ENCODE results near the gene TOR4A.

Gene TOR4A

DNA sequence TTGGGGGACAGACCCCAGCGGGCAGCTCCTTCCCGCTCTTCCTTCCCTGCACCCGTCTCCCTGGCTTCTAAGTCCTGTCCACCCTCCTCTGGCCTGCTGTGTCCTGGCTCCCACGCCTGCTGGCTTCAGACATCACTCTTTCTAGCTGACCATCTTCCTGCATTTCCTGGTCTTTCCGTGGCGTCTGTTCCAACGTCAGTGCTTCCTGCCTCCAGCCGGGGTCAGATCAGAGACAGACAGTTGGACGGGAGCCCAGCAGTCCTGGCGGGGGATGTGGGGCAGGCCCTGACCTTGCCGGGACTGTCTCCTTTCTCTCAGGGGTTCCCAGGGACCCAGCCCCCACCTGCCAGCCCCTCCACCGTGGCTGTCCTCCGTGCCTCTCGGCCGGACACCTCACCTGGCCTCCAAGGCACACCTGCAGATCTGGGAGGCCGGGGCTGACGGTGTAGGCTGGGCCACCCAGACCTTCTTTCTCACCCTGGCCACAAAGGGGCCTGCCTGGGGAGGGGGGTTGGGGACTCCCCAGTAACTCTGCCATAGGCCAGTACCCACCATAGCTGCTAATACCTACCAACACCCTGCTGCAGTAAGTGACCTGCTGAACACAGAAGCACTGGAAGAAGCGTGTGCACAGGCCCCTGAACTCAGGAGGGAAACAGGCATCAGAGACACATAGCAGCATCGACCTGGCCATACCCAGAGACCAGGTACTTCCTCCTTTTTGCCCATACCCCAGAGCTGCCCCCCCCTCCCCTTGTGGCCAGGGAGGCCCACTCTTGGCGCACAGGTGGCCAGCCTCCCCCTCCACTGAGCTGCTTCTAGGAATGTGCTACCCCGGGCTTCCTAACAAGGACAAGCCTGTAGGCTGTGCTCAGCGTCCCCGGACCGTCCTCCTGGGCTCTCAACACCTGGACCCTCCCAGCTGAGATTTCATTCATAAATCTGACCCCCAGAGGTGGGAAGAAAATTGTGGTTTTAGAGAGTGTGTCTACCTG is 19.4 kb downstream of the TOR4A start:
- no peak for DNase-seq

DNA sequence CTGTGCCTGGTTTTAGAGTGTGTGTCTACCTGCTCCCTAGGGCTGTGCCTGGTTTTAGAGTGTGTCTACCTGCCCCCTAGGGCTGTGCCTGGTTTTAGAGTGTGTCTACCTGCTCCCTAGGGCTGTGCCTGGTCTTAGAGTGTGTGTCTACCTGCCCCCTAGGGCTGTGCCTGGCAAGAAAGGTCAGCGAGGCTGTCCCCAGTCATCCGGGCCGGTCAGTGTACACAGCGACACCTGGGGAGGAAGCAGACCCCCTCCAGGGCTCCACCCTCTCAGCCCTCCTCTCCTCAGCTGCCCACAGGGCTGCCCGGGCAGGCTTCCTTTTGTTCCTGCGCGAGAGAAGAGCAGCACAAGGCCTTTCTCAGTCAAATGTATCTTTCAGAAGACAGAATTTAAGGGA is 20.4 kb downstream of the TOR4A start:
- DNase-seq = no peak

- DNase-seq = no peak
Observed at GRCh38 chr9:137298401-137299202, 21.1 kb downstream of the TOR4A start.

DNA sequence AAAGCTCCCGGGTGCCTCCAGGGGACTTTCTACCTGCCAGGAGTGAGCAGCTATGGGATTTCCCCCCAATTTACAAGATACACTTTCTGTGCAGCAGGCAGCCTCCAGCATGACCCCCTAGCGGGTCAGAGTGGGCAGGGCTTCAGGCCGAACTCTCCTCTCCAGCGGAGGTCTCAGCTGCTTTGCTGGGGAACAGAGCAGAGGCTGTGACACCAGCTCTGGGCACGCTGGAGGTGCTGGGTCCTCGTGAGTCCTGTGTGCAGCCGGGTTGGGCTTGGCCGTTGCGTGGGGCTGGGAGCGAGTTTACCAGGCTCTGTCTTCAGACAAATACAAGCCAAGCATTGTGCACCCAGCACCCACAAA is 21.7 kb downstream of the TOR4A start:
- DNase-seq = no peak

DNA sequence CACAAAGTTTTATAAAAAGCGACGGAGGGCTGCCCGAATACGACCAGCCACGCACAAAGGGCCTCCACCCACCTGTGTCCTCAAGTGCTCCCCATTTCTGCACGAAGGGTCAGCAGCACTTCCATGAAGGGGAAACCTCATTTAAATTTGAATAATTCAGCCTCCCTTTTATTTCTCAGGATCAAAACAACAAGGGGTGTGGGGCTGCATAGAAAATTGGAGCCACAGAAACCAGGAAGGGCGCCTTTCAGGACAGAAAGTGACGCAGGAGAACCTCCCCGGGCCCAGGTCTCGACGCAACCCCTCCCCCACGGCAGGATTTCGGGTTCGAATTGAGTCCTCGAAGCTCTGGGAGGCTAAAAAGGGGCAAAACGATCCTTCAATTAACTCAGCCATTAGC is 22.4 kb downstream of the TOR4A start:
- DNase-seq = no peak

DNA sequence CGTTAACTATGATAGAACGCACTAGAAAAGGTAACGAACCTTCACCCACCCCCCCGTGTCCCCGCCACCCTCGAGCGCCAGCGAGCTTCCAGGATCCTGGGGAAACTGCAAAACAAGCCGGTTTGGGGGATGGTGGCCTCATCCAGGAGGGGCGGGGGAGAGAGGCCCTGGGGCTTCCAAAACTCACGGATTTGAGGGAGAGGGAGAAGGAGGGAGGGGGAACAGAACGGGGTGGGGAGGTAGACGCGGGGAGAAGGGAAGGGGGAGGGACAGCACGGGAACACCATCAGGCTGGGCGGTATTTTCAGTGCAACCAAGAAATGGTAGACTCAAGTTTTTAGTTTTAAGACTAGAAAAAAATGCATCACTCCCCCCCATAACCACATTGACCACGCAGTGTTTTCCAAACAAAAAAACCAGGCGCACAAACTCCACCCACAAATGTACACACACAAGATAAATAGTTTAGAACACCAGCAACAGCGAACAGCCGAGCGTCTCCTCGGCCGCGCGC is 23.1 kb downstream of the TOR4A start:
- no peak for DNase-seq

DNA sequence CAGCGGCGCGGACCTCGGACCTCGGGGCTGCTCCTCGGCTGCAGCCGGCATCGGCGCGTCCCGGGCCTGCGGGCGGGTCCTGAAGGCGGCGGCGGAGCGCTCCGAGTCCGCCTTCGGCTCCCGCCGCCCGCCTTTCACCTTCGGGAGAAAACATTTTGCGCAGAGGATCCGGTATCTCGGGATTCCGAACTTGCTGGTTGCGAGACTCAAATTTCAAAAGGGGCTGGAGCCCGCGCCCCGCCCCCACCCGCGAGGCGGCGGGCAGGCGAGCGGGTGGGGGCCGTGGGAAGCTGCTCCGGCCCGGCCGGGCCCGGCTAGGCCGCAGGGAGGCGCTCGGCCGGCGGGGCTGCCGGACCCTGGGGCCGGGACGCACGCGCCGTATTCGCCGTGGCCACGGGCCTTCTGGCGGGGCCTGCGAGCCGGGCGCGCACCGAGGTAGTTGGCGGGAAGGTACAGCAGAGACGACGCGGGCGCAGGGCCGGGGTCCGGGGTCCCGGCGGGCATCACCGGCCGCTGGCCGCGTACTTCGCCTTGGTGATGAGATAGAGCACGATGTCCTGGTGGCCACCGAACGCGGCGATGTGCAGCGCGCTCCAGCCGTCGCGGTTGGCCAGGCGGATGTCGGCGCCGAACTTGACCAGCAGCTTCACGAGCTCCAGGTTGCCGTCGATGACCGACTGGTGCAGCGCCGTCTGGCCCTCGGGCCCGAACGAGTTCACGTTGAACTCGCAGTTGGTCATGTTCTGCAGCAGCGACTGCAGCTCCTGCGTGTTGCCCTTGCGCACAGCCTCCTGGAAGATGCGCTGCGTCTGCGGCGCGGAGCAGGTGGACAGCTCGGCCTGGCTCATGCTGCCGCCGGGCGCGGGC is 23.8 kb downstream of the TOR4A start:
- peak; percentile 44 for DNase-seq

DNA sequence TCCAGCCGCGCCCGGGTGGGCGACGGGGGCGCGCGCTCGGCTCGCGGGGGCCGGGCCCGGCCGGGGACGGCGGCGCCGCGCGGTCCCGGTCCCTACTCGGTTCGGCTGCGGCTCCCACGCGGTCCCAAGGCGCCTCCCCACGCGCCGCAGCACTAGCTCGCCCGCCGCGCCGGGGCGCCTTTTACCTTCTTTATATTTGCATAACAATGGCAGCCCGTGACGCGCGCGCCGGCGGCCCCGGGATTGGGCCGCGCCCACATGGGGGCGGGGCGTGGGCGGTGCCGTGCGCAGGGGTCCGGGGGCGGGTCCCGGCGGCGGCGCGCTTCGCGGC is 24.6 kb downstream of the TOR4A start, which contains the start of gene NRARP:
Gene NRARP (minus strand): TSS at position 154 of the 331 bp plus-strand sequence. CDS start 343 bp downstream, outside the sequence.
- DNase-seq = peak; percentile 93

GRCh38 chr9:137302449-137303150 is 25.1 kb downstream of the TOR4A start:
- DNase-seq = no peak

DNA sequence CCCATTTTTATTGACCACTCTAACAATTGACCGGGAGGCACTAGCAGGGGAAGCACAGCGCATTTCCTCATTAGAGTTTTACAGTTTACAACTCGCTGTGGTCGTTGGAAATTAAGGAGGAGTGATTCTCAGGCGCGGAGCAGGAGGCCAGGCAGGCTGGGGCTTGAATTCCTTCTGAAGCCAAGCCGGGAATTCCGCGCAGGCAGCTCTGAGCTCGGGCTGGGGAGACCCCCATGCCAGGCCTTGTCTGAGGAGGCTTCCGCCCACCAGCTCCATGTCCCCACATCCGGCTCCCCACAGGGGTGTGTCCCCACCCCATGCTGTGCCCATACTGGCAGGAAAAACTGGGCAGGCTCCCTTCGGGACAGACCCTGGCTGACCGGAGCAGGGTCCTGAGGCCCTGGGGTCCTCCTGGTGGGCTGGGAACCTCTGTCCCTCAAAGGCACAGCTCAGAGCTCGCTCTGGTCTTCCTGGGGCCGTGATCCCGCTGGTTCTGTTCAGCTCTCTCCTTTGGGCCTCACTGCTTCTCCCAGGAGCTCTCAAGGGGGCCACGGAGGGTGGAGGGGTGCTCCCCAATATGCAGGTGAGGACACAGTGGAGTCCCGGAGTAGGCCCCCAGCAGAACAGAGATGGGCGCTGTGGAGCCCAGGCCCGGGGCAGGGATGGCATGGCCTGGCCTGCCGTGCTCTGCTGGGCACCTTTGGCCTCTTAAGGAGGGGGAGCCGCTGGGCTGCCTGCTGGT is 25.8 kb downstream of the TOR4A start:
- DNase-seq = no peak

DNA sequence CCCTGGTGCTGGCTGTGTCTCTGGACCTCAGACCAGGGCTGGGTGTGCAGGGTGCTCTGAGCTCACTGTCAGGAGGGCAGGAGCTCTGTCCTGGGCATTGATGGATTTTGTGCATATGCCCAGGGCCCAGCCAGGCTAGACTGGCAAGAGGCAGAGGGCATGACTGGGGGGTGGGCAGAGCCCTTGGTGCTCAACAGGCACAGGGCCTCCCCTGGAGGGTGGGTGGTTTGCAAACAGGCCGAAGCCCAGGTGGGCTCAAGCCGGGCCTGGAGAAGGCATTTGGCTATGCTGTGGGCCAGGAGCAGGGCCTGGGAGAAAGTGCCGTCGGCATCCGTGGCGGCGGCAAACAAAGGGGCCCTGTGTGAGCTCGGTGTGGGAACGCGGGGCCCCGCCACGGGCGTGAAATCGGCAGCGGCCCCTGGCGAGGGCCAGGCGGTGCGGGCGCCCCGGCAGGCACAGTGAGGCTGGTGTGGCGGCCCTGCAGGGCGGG is 26.4 kb downstream of the TOR4A start:
- no peak for DNase-seq

DNA sequence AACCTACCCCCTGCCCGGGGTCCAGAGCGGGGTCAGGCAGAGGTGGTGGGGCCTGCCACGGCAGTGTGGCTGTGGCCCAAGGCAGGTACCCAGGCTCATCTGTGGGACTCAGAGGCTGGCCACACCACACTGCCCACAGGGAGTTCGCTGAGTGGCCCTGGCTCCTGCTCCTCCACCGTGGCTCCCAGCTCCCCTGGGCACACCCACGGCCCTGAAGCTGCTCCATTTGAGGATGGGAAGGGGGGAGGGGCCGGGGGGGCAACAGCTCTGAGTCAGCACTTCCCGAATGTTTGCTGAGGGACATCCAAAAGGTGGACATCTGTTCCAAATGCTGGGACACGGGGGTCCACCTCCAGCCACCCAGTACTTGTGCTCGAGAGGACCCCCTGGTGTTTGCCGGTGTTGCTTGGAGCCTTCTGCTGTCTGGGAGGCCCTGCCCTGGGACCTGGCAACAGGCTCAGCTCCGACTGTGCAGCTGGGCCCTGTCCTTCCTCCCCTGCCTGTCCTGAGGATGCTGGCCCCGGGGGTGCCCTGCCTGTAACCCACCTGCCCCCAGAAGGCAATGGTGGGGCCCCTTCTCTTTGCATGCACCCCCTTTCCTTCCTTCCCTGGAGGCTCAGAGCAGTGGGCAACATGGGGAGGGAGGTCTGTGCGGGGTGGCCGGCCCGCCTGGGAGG is 27.0 kb downstream of the TOR4A start:
- no peak for DNase-seq

GRCh38 chr9:137305060-137305797 is 27.7 kb downstream of the TOR4A start:
- peak; percentile 72 for DNase-seq

DNA sequence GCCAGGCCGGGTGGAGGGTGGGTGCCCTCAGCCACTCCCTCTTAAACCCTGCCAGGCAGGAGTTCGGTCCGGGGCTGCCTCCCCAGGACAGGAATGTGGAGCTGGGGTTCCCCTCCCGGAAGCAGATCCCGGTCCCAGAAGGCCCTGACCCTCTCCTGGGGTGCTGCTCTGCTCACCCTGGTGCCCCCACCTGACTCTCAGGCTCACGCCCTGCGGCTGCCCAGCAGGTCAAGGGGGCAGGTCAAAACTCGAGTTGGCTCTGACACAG is 28.2 kb downstream of the TOR4A start:
- DNase-seq = no peak

DNA sequence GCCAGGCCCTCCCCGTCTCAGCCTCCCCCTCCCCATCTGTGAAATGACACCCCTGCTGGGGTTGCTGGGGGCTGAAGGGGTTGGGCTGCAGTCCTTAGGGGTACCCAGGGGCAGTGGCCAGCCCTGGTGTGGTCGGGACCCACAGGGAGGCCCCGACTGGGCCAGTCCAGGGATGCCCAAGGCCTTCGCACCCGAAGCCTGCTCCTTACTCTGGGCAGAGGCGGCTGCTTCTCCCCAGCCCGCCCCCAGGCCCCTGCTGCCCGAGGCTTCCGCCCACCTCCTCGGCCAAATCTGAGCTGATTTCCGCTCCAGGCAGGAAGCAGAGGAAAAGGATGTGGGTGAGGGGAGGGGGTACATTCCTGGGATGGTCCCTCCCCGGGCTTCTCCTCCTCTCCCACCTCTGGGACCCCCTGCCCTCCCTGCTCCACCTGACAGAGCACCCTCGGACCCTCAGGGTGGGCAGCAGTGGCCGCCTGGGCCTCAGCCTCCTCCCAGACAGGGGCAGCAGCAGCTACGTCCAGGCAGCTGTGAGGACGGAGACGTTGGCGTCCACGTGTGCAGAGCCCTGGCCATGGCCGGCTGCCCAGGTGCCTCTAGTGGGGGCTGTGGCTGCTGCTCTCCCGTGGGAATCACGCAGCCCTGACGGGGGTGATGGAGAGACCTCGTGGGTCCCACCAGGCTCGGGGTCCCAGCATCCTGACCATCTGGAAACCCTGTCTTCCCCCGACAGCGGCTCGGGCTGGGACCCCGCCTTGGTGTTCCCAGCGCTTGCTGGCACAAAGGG is 28.7 kb downstream of the TOR4A start:
- DNase-seq = no peak

DNA sequence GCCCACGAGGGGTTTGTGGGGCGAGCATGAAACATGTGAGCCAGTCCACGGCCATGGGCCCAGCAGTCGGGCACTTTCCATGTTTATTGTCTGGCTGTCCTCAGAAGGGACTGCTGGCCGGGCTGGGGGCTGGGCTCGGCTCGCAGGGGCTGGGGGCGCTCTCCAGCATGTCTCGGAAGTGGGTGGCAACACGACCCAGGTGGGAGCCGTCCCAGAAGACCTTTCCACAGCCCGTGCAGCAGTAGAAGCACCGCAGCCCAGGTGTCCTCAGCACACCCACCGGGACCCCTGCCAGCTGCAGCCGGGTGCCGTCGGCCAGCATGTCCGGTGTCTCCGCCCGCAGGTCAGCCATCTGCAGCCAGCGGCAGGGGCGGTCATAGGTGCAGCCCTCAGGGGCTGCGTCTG is 29.3 kb downstream of the TOR4A start:
- no peak for DNase-seq

DNA sequence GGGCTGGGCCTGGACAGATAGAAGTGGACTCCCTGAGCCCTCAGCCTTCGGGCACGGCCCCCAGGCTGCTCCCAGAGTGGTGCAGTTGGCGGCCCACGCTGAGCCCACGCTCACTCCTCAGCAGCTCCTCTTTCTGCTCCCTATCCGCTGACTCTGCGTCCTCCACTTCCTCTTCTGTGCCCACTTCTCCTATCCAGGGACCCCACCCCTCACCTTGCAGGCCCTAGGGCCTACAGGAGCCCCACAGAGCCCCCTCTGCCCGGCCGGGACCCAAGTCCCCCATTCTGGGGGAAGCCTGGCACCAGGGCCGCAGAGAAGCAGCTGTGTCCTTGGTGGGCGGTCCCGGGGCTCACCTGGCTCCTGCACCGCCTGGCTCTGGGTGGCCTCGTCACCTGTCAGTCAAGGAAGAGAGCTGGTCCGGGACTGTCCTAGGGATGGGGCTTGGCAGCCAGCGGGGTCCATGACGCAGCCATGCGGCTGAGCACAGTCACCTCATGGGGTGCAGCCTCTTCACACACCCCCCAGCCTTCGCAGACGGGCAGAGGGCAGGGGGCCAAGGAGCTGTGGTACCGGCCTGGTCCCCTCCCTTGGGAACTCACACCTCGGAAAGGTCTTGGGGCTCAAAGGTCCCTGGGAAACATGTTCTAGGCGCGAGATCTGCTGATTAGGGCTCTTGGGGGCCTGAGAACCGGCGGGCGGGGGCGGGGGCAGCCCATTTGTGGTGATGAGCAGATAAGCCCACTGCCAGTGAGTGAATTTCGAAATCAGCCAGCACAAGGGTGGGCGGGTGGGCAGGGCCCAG is 29.9 kb downstream of the TOR4A start:
- no peak for DNase-seq

- DNase-seq = no peak
Observed at GRCh38 chr9:137308057-137308619, 30.6 kb downstream of the TOR4A start.
